ENCODE results near the gene NEK9.

NEK9 gene

GRCh38 chr14:75070383-75070782, 56.5 kb downstream of the NEK9 start:
- Histone ChIP-seq H3K23ac (ENCODE audit: low read length in 2 of 2) (no peak overlapping the region), H3K27me3 (ENCODE audit: control insufficient read depth in 1 of 2, insufficient read depth in 1 of 2, low read length in 2 of 2) (no peaks in the 10 kb centered on the region), H2BK120ac (ENCODE audit: low read depth, low read length) (no peak overlapping the region), H3K18ac (ENCODE audit: low read depth in 1 of 2, low read length in 2 of 2) (no peak overlapping the region), H3K4me2 (ENCODE audit: low read length, poor library complexity, severe bottlenecking) (no peak overlapping the region), H4K8ac (ENCODE audit: low read length) (peak overlapping the region; percentile 64), H2BK12ac (ENCODE audit: low read length in 2 of 2) (no peak overlapping the region), H3K14ac (ENCODE audit: low read length in 2 of 2) (no peak overlapping the region), H3K4me1 (ENCODE audit: control insufficient read depth, insufficient read depth, low read depth, low read length) (peaks cover 10% of the 10 kb centered on the region), H2AFZ (ENCODE audit: low read depth, low read length) (no peak overlapping the region), H3K79me1 (replicated peaks; ENCODE audit: low read length, poor library complexity, severe bottlenecking) (peaks cover 7% of the 10 kb centered on the region), H2BK5ac (ENCODE audit: low read depth, low read length, poor library complexity, severe bottlenecking) (no peak overlapping the region), H4K91ac (ENCODE audit: low read length) (no peak overlapping the region), H3K27ac (ENCODE audit: low read length, poor library complexity, severe bottlenecking) (no peak overlapping the region), H3K9me3 (ENCODE audit: control insufficient read depth, low read length) (no peaks in the 10 kb centered on the region), H2BK15ac (ENCODE audit: low read depth, poor library complexity, severe bottlenecking) (no peak overlapping the region), H3K36me3 (ENCODE audit: control insufficient read depth in 1 of 2, insufficient read depth in 2 of 2, low read depth in 1 of 2, low read length in 2 of 2) (no peaks in the 10 kb centered on the region), H3K9ac (ENCODE audit: low read length) (peak overlapping the region; percentile 90), H2AK5ac (ENCODE audit: low read length, severe bottlenecking) (no peak overlapping the region), H3K4me3 (ENCODE audit: insufficient read depth in 1 of 2, low read depth in 1 of 2, low read length in 2 of 2) (peak overlapping the region in 1 of 2 experiments; percentile 78), H3K4ac (ENCODE audit: low read depth in 1 of 2, low read length in 2 of 2) (no peak overlapping the region)
- WGBS, result 88% methylated on average over 9 of the region's 9 CpGs
- DNase-seq, result no peak

- Histone ChIP-seq H3K27me3 (ENCODE audit: control insufficient read depth in 1 of 2, insufficient read depth in 1 of 2, low read length in 2 of 2) (no peaks in the 10 kb centered on the region), H4K91ac (ENCODE audit: low read length) (peak overlapping the region; percentile 30), H4K8ac (ENCODE audit: low read length) (peak overlapping the region; percentile 20), H3K4me3 (ENCODE audit: insufficient read depth in 1 of 2, low read depth in 1 of 2, low read length in 2 of 2) (peak overlapping the region; percentile 71 to 78), H3K4ac (ENCODE audit: low read depth in 1 of 2, low read length in 2 of 2) (peak overlapping the region in 1 of 2 experiments; percentile 45), H3K18ac (ENCODE audit: low read depth in 1 of 2, low read length in 2 of 2) (peak overlapping the region; percentile 84 to 86), H3K79me1 (replicated peaks; ENCODE audit: low read length, poor library complexity, severe bottlenecking) (peaks cover 7% of the 10 kb centered on the region), H3K9me3 (ENCODE audit: control insufficient read depth, low read length) (no peaks in the 10 kb centered on the region), H3K23ac (ENCODE audit: low read length in 2 of 2) (peak overlapping the region in 1 of 2 experiments; percentile 14), H3K14ac (ENCODE audit: low read length in 2 of 2) (no peak overlapping the region), H3K4me2 (ENCODE audit: low read length, poor library complexity, severe bottlenecking) (peak overlapping the region; percentile 93), H3K36me3 (ENCODE audit: control insufficient read depth in 1 of 2, insufficient read depth in 2 of 2, low read depth in 1 of 2, low read length in 2 of 2) (no peaks in the 10 kb centered on the region), H2AFZ (ENCODE audit: low read depth, low read length) (peak overlapping the region; percentile 60), H3K9ac (ENCODE audit: low read length) (peak overlapping the region; percentile 90), H2BK12ac (ENCODE audit: low read length in 2 of 2) (peak overlapping the region in 1 of 2 experiments; percentile 54), H2BK120ac (ENCODE audit: low read depth, low read length) (no peak overlapping the region), H2BK5ac (ENCODE audit: low read depth, low read length, poor library complexity, severe bottlenecking) (no peak overlapping the region), H2AK5ac (ENCODE audit: low read length, severe bottlenecking) (no peak overlapping the region), H3K27ac (ENCODE audit: low read length, poor library complexity, severe bottlenecking) (no peak overlapping the region), H3K4me1 (ENCODE audit: control insufficient read depth, insufficient read depth, low read depth, low read length) (peaks cover 10% of the 10 kb centered on the region), H2BK15ac (ENCODE audit: low read depth, poor library complexity, severe bottlenecking) (peak overlapping the region; percentile 60)
- DNase-seq, result no peak
- 44% methylated on average over 12 of the region's 12 CpGs for WGBS
Measured at GRCh38 chr14:75069811-75070145, 57.1 kb downstream of the NEK9 start.

GRCh38 chr14:75069121-75069810, 57.6 kb downstream of the NEK9 start, which contains the start of gene ZC2HC1C:
Gene ZC2HC1C (plus strand): TSS chr14:75069641. CDS start chr14:75070574, 933 bp downstream.
- peak within 1 kb of the TSS; percentile 71 to 78 for H3K4me3 ChIP-seq (ENCODE audit: insufficient read depth in 1 of 2, low read depth in 1 of 2, low read length in 2 of 2)
- H4K91ac ChIP-seq (ENCODE audit: low read length), result peak within 1 kb of the TSS; percentile 82
- H2AFZ ChIP-seq (ENCODE audit: low read depth, low read length), result peak within 1 kb of the TSS; percentile 60
- peaks cover 7% of the 10 kb centered on the region for H3K79me1 ChIP-seq (replicated peaks; ENCODE audit: low read length, poor library complexity, severe bottlenecking)
- peak within 1 kb of the TSS; percentile 71 for H2BK5ac ChIP-seq (ENCODE audit: low read depth, low read length, poor library complexity, severe bottlenecking)
- H3K18ac ChIP-seq (ENCODE audit: low read depth in 1 of 2, low read length in 2 of 2), result peak within 1 kb of the TSS; percentile 84 to 94
- H3K27ac ChIP-seq (ENCODE audit: low read length, poor library complexity, severe bottlenecking), result peak within 1 kb of the TSS; percentile 63
- peak within 1 kb of the TSS; percentile 91 for H2BK15ac ChIP-seq (ENCODE audit: low read depth, poor library complexity, severe bottlenecking)
- H3K4me1 ChIP-seq (ENCODE audit: control insufficient read depth, insufficient read depth, low read depth, low read length), result peaks cover 10% of the 10 kb centered on the region
- peak within 1 kb of the TSS; percentile 7 to 65 for H2BK12ac ChIP-seq (ENCODE audit: low read length in 2 of 2)
- H3K9ac ChIP-seq (ENCODE audit: low read length), result peak within 1 kb of the TSS; percentile 90
- peak within 1 kb of the TSS; percentile 95 for H2BK120ac ChIP-seq (ENCODE audit: low read depth, low read length)
- WGBS, result 3% methylated on average over 57 of the region's 58 CpGs
- no peaks in the 10 kb centered on the region for H3K36me3 ChIP-seq (ENCODE audit: control insufficient read depth in 1 of 2, insufficient read depth in 2 of 2, low read depth in 1 of 2, low read length in 2 of 2)
- no peak within 1 kb of the TSS for H2AK5ac ChIP-seq (ENCODE audit: low read length, severe bottlenecking)
- H3K9me3 ChIP-seq (ENCODE audit: control insufficient read depth, low read length), result no peaks in the 10 kb centered on the region
- no peaks in the 10 kb centered on the region for H3K27me3 ChIP-seq (ENCODE audit: control insufficient read depth in 1 of 2, insufficient read depth in 1 of 2, low read length in 2 of 2)
- H3K4me2 ChIP-seq (ENCODE audit: low read length, poor library complexity, severe bottlenecking), result peak within 1 kb of the TSS; percentile 93
- H4K8ac ChIP-seq (ENCODE audit: low read length), result peak within 1 kb of the TSS; percentile 64
- peak within 1 kb of the TSS; percentile 65 to 81 for H3K4ac ChIP-seq (ENCODE audit: low read depth in 1 of 2, low read length in 2 of 2)
- peak; percentile 92 for DNase-seq
- peak within 1 kb of the TSS in 1 of 2 experiments; percentile 14 for H3K23ac ChIP-seq (ENCODE audit: low read length in 2 of 2)
- H3K14ac ChIP-seq (ENCODE audit: low read length in 2 of 2), result peak within 1 kb of the TSS in 1 of 2 experiments; percentile 77

GRCh38 chr14:75068294-75069120, 58.3 kb downstream of the NEK9 start:
- peaks cover 10% of the 10 kb centered on the region for H3K79me1 ChIP-seq (replicated peaks; ENCODE audit: low read length, poor library complexity, severe bottlenecking)
- H4K91ac ChIP-seq (ENCODE audit: low read length), result no peak overlapping the region

More at GRCh38 chr14:75068294-75069120, 58.3 kb downstream of the NEK9 start:
- peak overlapping the region; percentile 93 for H3K4me2 ChIP-seq (ENCODE audit: low read length, poor library complexity, severe bottlenecking)
- peak overlapping the region; percentile 54 for H2AFZ ChIP-seq (ENCODE audit: low read depth, low read length)
- no peak overlapping the region for H2AK5ac ChIP-seq (ENCODE audit: low read length, severe bottlenecking)
- peak overlapping the region; percentile 90 for H3K9ac ChIP-seq (ENCODE audit: low read length)
- no peak overlapping the region for H2BK12ac ChIP-seq (ENCODE audit: low read length in 2 of 2)
- no peaks in the 10 kb centered on the region for H3K9me3 ChIP-seq (ENCODE audit: control insufficient read depth, low read length)
- no peaks in the 10 kb centered on the region for H3K27me3 ChIP-seq (ENCODE audit: control insufficient read depth in 1 of 2, insufficient read depth in 1 of 2, low read length in 2 of 2)
- peak overlapping the region; percentile 44 for H3K27ac ChIP-seq (ENCODE audit: low read length, poor library complexity, severe bottlenecking)
- H2BK5ac ChIP-seq (ENCODE audit: low read depth, low read length, poor library complexity, severe bottlenecking), result no peak overlapping the region
- peak overlapping the region; percentile 45 for H2BK15ac ChIP-seq (ENCODE audit: low read depth, poor library complexity, severe bottlenecking)
- peak; percentile 69 for DNase-seq
- 14% methylated on average over 12 of the region's 15 CpGs for WGBS
- H4K8ac ChIP-seq (ENCODE audit: low read length), result peak overlapping the region; percentile 20
- peaks cover 10% of the 10 kb centered on the region for H3K4me1 ChIP-seq (ENCODE audit: control insufficient read depth, insufficient read depth, low read depth, low read length)
- peak overlapping the region in 1 of 2 experiments; percentile 81 for H3K4ac ChIP-seq (ENCODE audit: low read depth in 1 of 2, low read length in 2 of 2)
- no peak overlapping the region for H3K14ac ChIP-seq (ENCODE audit: low read length in 2 of 2)
- H3K4me3 ChIP-seq (ENCODE audit: insufficient read depth in 1 of 2, low read depth in 1 of 2, low read length in 2 of 2), result peak overlapping the region; percentile 71 to 78
- no peaks in the 10 kb centered on the region for H3K36me3 ChIP-seq (ENCODE audit: control insufficient read depth in 1 of 2, insufficient read depth in 2 of 2, low read depth in 1 of 2, low read length in 2 of 2)
- H3K18ac ChIP-seq (ENCODE audit: low read depth in 1 of 2, low read length in 2 of 2), result peak overlapping the region; percentile 68 to 94
- no peak overlapping the region for H3K23ac ChIP-seq (ENCODE audit: low read length in 2 of 2)
- peak overlapping the region; percentile 95 for H2BK120ac ChIP-seq (ENCODE audit: low read depth, low read length)
